SH-SY5Y (cell line): ENCODE measurements around the gene CEL.

Experiments
- GATA2 ChIP-seq: IDR thresholded peaks from 2 replicates; pipeline ENCODE4 v1.6.1; 2011; ENCODE audit warnings: mild to moderate bottlenecking, low read depth, low read length
- GATA3 ChIP-seq: IDR thresholded peaks from 2 replicates; pipeline ENCODE4 v1.6.1; 2011; ENCODE audit warnings: low read depth, mild to moderate bottlenecking, low read length, moderate library complexity

DNA sequence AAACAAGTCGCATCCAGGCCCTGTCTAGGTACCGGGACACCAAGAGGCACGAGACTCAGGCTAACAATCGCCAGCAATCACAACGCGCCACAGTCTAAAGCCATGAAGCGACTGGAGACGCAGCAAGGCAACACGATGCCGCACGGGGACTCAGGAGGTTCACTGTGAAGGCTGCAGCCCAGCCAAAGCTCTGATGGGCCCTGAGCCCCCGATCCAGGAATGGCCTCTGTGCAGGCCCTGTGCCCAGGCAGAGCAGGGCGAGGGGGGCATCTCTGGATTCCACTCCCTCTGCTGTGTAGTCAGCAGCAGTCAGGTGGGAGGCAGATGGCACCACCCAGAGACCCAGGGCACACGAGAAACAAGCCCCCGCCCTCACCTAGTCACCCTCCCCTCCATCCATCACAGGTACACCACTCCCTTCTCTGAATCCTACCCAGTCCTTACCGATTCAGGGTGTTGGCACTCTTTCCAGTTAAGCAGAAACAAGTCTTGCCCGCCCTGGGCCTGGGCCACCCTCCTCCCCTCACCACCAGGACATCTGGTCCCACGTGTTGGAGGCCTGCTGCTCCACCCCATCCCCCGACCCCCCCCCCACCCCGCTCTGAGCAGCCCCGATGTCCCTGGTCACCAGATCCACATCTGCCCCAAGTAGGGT lies 58.2 kb downstream of the CEL start:
- TF ChIP-seq GATA2 (no peak), GATA3 (no peak)
